HepG2 (cell line): Measurements from ENCODE around the gene NEAT1. TPM values are rescaled to one million over a fixed set of nuclear protein-coding genes. Genes with fewer than 3 reads are reported as not detected.

Source experiments
- CBX2 ChIP-seq, 2 experiments: fragments of 200-600 bp in 1 of 2; sonication (generic); formaldehyde crosslinking in 1 of 2; IDR thresholded peaks; 2 replicates each; pipeline versions ENCODE4 v1.7.0 to v1.8.1; 2018 to 2022; ENCODE audit warnings: low read depth in 2 of 2, low read length in 1 of 2, mild to moderate bottlenecking in 1 of 2, missing genetic modification reagents in 1 of 2
- CREB3 ChIP-seq: sonication (generic); formaldehyde crosslinking; IDR thresholded peaks from 2 replicates; pipeline ENCODE4 v1.5.0; 2020; ENCODE audit warnings: missing genetic modification reagents
- DMTF1 ChIP-seq: sonication (generic); formaldehyde crosslinking; IDR thresholded peaks from 2 replicates; pipeline ENCODE4 v1.4.0; 2020; ENCODE audit warnings: mild to moderate bottlenecking, missing genetic modification reagents
- EEA1 ChIP-seq: sonication (generic); formaldehyde crosslinking; IDR thresholded peaks from 2 replicates; pipeline ENCODE4 v1.5.1; 2020; ENCODE audit warnings: mild to moderate bottlenecking, missing genetic modification reagents, borderline replicate concordance
- NAIF1 ChIP-seq: sonication (generic); formaldehyde crosslinking; IDR thresholded peaks from 2 replicates; pipeline ENCODE4 v1.5.0; 2020; ENCODE audit warnings: mild to moderate bottlenecking, missing genetic modification reagents, borderline replicate concordance
- NR2C2 ChIP-seq: sonication (generic); formaldehyde crosslinking; IDR thresholded peaks from 2 replicates; pipeline ENCODE4 v1.4.0; 2020; ENCODE audit warnings: missing genetic modification reagents, mild to moderate bottlenecking, moderate library complexity, borderline replicate concordance
- RNF219 ChIP-seq: sonication (generic); formaldehyde crosslinking; IDR thresholded peaks from 2 replicates; pipeline ENCODE4 v1.5.0; 2020; ENCODE audit warnings: mild to moderate bottlenecking, missing genetic modification reagents
- SP140L ChIP-seq: sonication (generic); formaldehyde crosslinking; IDR thresholded peaks from 2 replicates; pipeline ENCODE4 v1.4.0; 2020; ENCODE audit warnings: missing genetic modification reagents, borderline replicate concordance
- SRY ChIP-seq: sonication (generic); formaldehyde crosslinking; IDR thresholded peaks from 2 replicates; pipeline ENCODE4 v1.8.0; 2022; ENCODE audit warnings: mild to moderate bottlenecking, missing genetic modification reagents
- ZNF101 ChIP-seq: sonication (generic); formaldehyde crosslinking; IDR thresholded peaks from 2 replicates; pipeline ENCODE4 v1.4.0; 2020; ENCODE audit warnings: mild to moderate bottlenecking, low read depth, missing genetic modification reagents, borderline replicate concordance
- ZNF33A ChIP-seq: sonication (generic); formaldehyde crosslinking; IDR thresholded peaks from 2 replicates; pipeline ENCODE4 v1.5.1; 2020; ENCODE audit warnings: missing genetic modification reagents, mild to moderate bottlenecking, moderate library complexity, borderline replicate concordance
- ZNF367 ChIP-seq: sonication (generic); formaldehyde crosslinking; IDR thresholded peaks from 2 replicates; pipeline ENCODE4 v1.4.0; 2020; ENCODE audit warnings: missing genetic modification reagents, borderline replicate concordance
- ZNF407 ChIP-seq: sonication (generic); formaldehyde crosslinking; IDR thresholded peaks from one replicate; pipeline ENCODE4 v1.5.1; 2020; ENCODE audit warnings: mild to moderate bottlenecking, missing genetic modification reagents; ENCODE audit errors: not compliant biosample characterization
- ZNF775 ChIP-seq: sonication (generic); formaldehyde crosslinking; IDR thresholded peaks from 2 replicates; pipeline ENCODE4 v1.4.0; 2020; ENCODE audit warnings: missing genetic modification reagents, mild to moderate bottlenecking, moderate library complexity, borderline replicate concordance
- polyA plus RNA-seq, 8 experiments: library from polyadenylated mRNA; depleted of rRNA in 3 of 8; stranded (reverse) in 7 of 8; unstranded in 1 of 8; fragments of >200 nt; fragmentation: Illumina TruSeq in 4 of 8; extraction: Trizol in 4 of 8; gene quantifications; 2 replicates each; pipeline versions ENCODE4 v1.2.1 to v1.2.3, GENCODE V29; 2011 to 2016; ENCODE audit warnings: low read depth in 4 of 8, missing spikeins in 1 of 8, mixed read lengths in 1 of 8; ENCODE audit not compliant: insufficient read depth in 1 of 8
- total RNA-seq, 5 experiments: library from RNA; depleted of rRNA; stranded (reverse); fragments of >200 nt; fragmentation: Illumina TruSeq; extraction: Trizol; gene quantifications; 2 replicates each; pipeline ENCODE4 v1.2.3, GENCODE V29; 2016; ENCODE audit warnings: low read depth in 1 of 5

NEAT1 gene
- total and polyA plus RNA-seq, 2 of the 13 experiments (the other 11 are each of a cell fraction or from before 2014, with no cell fraction given), result 20.5 to 41.2 TPM

- TF ChIP-seq CBX2 (IDR thresholded peaks at IDR 0.05; ENCODE audit: low read depth, low read length), result no peak
- no peak for TF ChIP-seq CBX2 (CRISPR knock-in tag; IDR thresholded peaks at IDR 0.05; ENCODE audit: low read depth)
- no peak for TF ChIP-seq SP140L (CRISPR knock-in tag)
- TF ChIP-seq NAIF1 (CRISPR knock-in tag), result no peak
- no peak for TF ChIP-seq ZNF33A
- TF ChIP-seq ZNF367 (CRISPR knock-in tag), result no peak
- no peak for TF ChIP-seq DMTF1 (CRISPR knock-in tag)
- TF ChIP-seq SRY (CRISPR knock-in tag), result no peak
- no peak for TF ChIP-seq ZNF101 (CRISPR knock-in tag)
- TF ChIP-seq RNF219 (CRISPR knock-in tag), result no peak
- TF ChIP-seq ZNF407, result no peak
- TF ChIP-seq CREB3, result no peak
- no peak for TF ChIP-seq ZNF775 (CRISPR knock-in tag)
- TF ChIP-seq NR2C2 (CRISPR knock-in tag), result 0 out of 2 replicates have a peak, but pooled peaks have one; percentile 24
- no peak for TF ChIP-seq EEA1 (CRISPR knock-in tag)
Observed at GRCh38 chr11:65380460-65381119, 42.0 kb upstream of the NEAT1 start (continued).
